Activated CD4-positive, alpha-beta T cell treated with anti-CD3 and anti-CD28 coated beads for 24 hours (primary cell): ENCODE measurements around the gene ANOS1.
"Not testable (repeated sequence)": the region's sequence is repeated elsewhere in the genome, so short reads cannot be mapped to it uniquely, and the experiment has no call there.

ENCODE experiments used
- DNase-seq, 2 donors: peaks; one replicate each; pipeline ENCODE4 v3.0.0-alpha.2; 2020; ENCODE audit warnings: low read depth in 2 of 2

ANOS1 gene

GRCh38 chrX:8731559-8732395 lies at the start of gene ANOS1:
Gene ANOS1, minus strand, starts transcription at chrX:8732137. Its CDS starts 101 bp downstream, at chrX:8732036.
- no peak for DNase-seq

DNA sequence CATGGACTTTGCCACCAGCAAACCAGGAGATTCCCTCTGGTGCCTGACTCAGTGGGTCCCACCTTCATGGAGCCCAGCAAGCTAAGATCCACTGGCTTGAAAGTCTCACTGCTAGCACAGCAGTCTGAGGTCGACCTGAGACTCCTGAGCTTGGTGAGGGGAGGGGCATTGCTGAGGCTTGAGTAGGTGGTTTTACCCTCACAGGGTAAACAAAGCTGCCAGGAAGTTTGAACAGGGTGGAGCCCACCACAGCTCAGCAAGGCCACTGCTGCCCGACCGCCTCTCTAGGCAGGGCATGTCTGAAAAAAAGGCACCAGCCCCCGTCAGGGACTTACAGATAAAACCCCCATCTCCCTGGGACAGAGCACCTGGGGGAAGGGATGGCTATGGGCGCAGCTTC lies 41.2 kb upstream of the ANOS1 start:
- DNase-seq, result no peak

DNA sequence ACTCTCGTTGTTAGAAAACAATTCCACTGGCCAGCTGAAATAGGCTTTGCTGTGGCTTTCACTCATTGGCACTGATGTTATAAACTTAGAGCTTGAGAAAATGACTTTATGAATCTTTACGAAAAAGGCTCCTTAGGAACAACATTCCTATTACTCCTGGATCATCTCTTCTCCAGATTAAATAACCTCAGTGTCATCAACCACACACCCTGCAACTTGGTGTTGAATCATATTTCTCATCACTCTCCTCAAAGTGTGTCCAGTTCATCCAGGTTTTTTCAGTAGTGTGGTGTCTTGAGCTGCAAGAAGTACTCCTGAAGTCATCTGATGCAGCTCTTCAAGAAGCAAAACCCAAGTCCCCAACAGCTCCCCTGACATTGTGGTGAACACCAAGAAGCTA lies 28.1 kb upstream of the ANOS1 start:
- DNase-seq, result no peak

- not testable (repeated sequence) for DNase-seq
Observed at GRCh38 chrX:8758706-8759105, 26.8 kb upstream of the ANOS1 start.

DNA sequence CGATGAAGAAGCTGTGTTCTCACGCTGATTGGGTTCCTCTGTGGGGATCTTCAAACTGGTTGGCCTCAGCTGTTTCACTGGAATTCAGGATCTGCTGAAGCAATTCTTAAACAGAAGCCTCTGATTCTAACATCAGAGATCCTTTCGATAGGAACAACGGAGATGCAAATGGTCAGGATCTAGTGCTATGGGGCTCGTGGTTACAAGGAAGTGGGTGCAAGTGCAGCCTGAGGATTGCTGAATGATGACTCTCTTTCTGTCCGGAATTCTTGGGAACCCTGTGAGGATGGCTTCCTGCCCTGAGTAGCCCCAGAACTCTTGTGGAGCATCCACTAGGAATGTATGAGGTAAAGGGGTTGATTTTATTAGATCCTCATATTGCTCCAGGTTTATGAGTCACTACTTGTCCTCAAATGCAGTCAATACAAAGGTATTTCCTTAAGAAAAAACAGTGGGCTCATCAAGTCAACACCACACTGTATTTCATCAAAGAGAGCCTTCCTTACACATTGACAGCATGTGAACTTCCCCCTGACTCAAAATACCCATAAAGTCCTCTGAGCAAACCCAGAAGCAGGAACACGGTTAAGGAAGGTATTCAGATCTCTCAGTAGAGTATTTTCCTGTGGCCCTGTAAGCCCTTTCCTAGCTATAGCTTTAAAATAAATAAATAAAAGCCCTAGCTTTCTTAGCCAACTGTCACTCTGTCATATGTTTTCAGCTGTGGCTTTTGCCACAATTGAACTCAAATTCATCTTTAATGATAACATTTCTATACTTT lies 25.9 kb upstream of the ANOS1 start:
- not testable (repeated sequence) for DNase-seq

DNA sequence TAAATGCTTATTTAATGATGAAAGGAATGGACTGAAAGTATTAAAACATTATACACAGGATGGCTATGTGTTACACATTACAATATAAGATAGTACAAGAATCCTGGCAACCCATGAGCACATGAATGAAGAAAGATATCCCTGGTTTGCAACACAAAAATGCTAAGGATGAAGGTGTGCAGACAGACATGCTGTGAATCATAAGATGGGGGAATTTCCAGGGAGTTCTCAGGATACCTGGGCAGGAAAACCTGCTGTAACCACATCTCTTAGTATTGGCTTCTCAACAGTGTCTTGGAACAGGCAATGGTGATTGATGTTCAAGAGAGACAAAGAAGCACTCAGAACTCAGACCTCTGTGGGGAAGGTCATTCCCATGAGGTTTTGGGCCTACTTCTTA lies 23.9 kb upstream of the ANOS1 start:
- DNase-seq, result no peak

- no peak for DNase-seq
Observed at GRCh38 chrX:8755116-8755515, 23.2 kb upstream of the ANOS1 start.

- DNase-seq, result no peak
Observed at GRCh38 chrX:8749697-8750096, 17.8 kb upstream of the ANOS1 start.

GRCh38 chrX:8748855-8749254 lies 16.9 kb upstream of the ANOS1 start:
- no peak for DNase-seq

DNA sequence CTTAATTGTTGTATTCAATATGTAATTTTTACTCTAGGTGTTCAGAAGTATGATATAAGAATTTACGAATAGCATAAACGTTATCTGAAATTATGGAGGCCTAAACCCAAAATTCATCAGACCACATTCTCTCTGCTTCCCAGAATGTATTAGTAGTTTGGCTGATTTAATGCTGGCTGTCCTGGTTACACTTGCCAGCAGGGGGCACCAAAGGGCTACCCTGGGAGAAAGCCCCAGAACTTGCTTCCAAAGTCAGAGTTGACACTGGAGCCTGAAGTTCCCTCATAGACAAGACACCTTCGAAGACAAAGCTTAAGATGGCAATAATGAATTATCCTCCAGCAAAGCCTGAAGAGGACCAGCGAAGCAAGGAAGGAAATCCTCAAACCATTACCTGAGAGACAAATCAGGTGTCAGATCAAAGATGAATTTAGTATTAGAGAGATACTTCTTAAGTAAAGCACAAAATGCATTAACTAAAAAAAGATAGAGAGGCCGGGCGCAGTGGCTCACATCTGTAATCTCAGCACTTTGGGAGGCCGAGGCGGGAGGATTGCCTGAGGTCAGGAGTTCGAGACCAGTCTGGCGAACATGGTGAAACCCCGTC lies 11.3 kb upstream of the ANOS1 start:
- peak; percentile 43 to 53 for DNase-seq

- DNase-seq, result no peak
Observed at GRCh38 chrX:8741981-8742380, 10.0 kb upstream of the ANOS1 start.

GRCh38 chrX:8738588-8739189 lies 6.8 kb upstream of the ANOS1 start:
- DNase-seq, result peak; percentile 5 to 15

DNA sequence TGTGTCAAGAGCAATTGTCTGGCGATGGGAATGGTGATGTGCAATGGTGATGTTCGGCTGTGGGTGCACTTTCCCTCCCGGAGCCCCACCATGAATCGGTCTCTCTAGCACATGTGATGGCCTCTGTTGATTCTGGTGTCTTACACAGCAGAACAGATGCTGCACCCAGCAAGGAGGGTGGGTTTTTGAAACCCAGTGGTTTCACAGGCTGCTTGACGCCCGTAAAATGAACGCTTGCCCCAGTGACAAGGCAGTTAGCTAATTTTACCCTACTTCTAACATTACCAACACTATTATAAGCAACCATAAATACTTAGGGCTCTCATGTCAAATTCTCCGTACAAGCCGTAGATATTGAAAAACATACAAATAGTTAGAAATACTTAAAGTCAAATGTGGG lies 5.9 kb upstream of the ANOS1 start:
- DNase-seq, result no peak

- DNase-seq, result no peak
Observed at GRCh38 chrX:8730812-8731558, 952 bp downstream of the ANOS1 start.

GRCh38 chrX:8729811-8730210 lies 2.1 kb downstream of the ANOS1 start:
- no peak for DNase-seq

DNA sequence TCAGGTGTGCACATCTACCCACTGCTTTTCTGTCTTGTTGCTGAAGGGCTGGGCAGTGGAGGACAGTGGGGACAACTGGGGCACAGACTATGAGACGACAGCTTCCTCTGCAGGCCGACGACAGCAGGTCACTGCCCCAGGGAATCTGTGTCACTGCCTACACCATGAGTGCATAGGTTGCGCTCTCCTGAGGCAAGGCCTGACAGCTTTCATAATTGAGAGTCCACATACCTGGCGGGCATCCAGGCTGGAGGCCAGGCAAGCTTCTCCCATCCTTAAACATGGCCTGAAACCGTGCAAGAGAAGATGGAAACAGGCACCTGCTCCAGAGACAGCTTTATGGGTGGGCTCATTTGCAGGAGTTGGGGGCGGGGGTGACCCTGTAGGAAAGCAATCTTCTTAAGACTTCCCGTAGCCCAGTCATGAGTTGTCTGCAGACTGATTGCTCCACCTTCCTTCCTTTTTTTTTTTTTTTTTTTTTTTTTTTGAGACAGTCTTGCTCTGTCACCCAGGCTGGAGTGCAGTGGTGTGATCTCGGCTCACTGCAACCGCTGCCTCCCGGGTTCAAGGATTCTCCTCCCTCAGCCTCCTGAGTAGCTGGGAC lies 2.9 kb downstream of the ANOS1 start:
- no peak for DNase-seq

DNA sequence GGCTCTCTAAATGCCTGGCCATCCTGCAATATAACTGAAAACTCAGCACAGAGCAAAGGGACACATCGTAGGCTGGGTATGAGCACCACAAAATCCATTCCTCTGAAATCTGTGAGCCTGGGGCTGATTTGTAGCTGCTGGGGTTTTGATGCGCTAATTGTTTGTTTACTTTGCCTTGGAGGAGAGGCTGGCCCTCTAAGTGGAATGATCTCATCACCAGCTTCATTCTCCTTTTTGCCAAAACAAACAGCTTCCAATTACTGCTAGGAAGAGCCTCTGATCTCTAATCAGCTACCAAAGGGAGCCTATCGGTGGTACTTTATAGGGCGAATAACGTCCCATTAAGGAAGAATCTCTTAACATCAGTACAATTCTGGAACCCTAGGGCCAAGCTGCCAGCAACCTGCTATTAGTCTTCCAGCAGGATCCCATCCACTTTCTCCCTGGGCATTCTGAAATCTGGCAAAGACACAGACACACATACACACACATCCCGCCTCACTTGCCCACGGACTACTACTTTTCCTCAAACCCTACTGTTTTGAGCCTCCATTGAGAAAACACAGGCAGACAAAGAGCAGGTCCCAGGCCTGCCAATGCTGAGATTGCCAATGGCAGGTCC lies 5.8 kb downstream of the ANOS1 start:
- DNase-seq, result no peak

- DNase-seq, result no peak
Observed at GRCh38 chrX:8724300-8724699, 7.6 kb downstream of the ANOS1 start.

GRCh38 chrX:8721536-8721935 lies 10.4 kb downstream of the ANOS1 start:
- DNase-seq, result no peak

DNA sequence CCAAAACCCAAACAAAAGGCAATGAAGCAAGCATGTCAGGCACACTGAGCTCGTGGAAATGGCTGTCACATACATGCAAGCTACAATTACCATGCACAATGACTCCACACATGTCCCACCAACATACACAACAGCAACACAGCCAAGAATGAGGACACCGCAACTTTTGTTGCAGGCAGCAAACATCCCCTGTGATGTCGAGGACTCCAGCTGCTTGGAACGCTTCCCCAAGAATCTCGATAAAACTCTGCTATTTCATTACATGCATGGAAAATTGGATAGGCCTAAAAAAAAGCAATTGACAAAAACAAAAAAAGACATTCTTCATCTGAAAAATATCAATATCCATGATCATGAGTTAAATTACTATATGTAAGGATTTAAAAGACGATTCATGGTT lies 11.8 kb downstream of the ANOS1 start:
- no peak for DNase-seq

GRCh38 chrX:8717354-8717753 lies 14.6 kb downstream of the ANOS1 start:
- DNase-seq, result no peak
